GM23338 (cell line): ENCODE results near the gene TULP1. TPM values are rescaled to one million over a fixed set of nuclear protein-coding genes. Genes with fewer than 3 reads are reported as not detected.

Experiments
- ATAC-seq: fragments of 200-7000 bp; cut with Tn5 transposase; 3 replicates; pipeline ENCODE4 v1.9.1; 2020
- DNase-seq: peaks from one replicate; pipeline ENCODE4 v3.0.0-alpha.2; 2015; ENCODE audit warnings: low spot score
- H2AFZ ChIP-seq: fragments of 200-600 bp; sonication (generic); 2 replicates; pipeline ENCODE4 v1.8.0; 2016; ENCODE audit warnings: antibody characterized with exemption, mild to moderate bottlenecking, moderate library complexity
- H3F3A ChIP-seq: fragments of 200-600 bp; sonication (generic); replicated peaks from 2 replicates; pipeline ENCODE4 v1.8.0; 2017; ENCODE audit warnings: antibody characterized with exemption, mixed run types, low read depth
- H3K27ac ChIP-seq: fragments of 200-600 bp; sonication (generic); 2 replicates; pipeline ENCODE4 v1.6.1; 2016; ENCODE audit warnings: low read depth
- H3K27me3 ChIP-seq: fragments of 200-600 bp; sonication (generic); 2 replicates; pipeline ENCODE4 v1.8.0; 2016; ENCODE audit warnings: mild to moderate bottlenecking, mixed run types, moderate library complexity; ENCODE audit not compliant: insufficient read depth
- H3K36me3 ChIP-seq: fragments of 200-600 bp; sonication (generic); 2 replicates; pipeline ENCODE4 v1.8.0; 2016; ENCODE audit warnings: mild to moderate bottlenecking; ENCODE audit not compliant: insufficient read depth
- H3K4me1 ChIP-seq: fragments of 200-600 bp; sonication (generic); 2 replicates; pipeline ENCODE4 v1.8.0; 2016; ENCODE audit warnings: mild to moderate bottlenecking, moderate library complexity; ENCODE audit not compliant: insufficient read depth
- H3K4me2 ChIP-seq: fragments of 200-600 bp; sonication (generic); 2 replicates; pipeline ENCODE4 v1.7.1; 2017; ENCODE audit warnings: mixed run types
- H3K4me3 ChIP-seq: fragments of 200-600 bp; sonication (generic); 2 replicates; pipeline ENCODE4 v1.6.1; 2016; ENCODE audit warnings: mixed run types
- H3K79me2 ChIP-seq: fragments of 200-600 bp; sonication (generic); replicated peaks from 2 replicates; pipeline ENCODE4 v1.8.0; 2017; ENCODE audit warnings: mild to moderate bottlenecking; ENCODE audit not compliant: insufficient read depth
- H3K9me2 ChIP-seq: fragments of 200-600 bp; sonication (generic); 2 replicates; pipeline ENCODE4 v1.8.0; 2017; ENCODE audit not compliant: insufficient read depth
- H4K20me1 ChIP-seq: fragments of 200-600 bp; sonication (generic); replicated peaks from 2 replicates; pipeline ENCODE4 v1.8.0; 2017; ENCODE audit warnings: mild to moderate bottlenecking; ENCODE audit not compliant: insufficient read depth
- H3K27ac Mint-ChIP-seq: 2 replicates; pipeline ENCODE4 v1.8.0; 2020; ENCODE audit warnings: inconsistent platforms, mild to moderate bottlenecking, moderate library complexity, mixed read lengths
- H3K27me3 Mint-ChIP-seq: 3 replicates; pipeline ENCODE4 v1.8.0; 2022; ENCODE audit warnings: low read depth, mild to moderate bottlenecking, moderate library complexity, mixed read lengths, inconsistent platforms; ENCODE audit not compliant: insufficient read depth, poor library complexity
- H3K36me3 Mint-ChIP-seq: 3 replicates; pipeline ENCODE4 v1.8.0; 2021; ENCODE audit warnings: low read depth, mild to moderate bottlenecking, inconsistent platforms, moderate library complexity, mixed read lengths
- H3K4me1 Mint-ChIP-seq: 3 replicates; pipeline ENCODE4 v1.8.0; 2020; ENCODE audit warnings: mild to moderate bottlenecking, inconsistent platforms, mixed read lengths
- H3K4me3 Mint-ChIP-seq: 3 replicates; pipeline ENCODE4 v1.8.0; 2021; ENCODE audit warnings: moderate library complexity, mild to moderate bottlenecking, inconsistent platforms, mixed read lengths
- H3K9me3 Mint-ChIP-seq: 3 replicates; pipeline ENCODE4 v1.8.0; 2020; ENCODE audit warnings: moderate library complexity, mild to moderate bottlenecking, inconsistent platforms, mixed read lengths
- CREB1 ChIP-seq: fragments of 250-450 bp; sonication (Bioruptor Pico); IDR thresholded peaks from 2 replicates; pipeline ENCODE4 v1.5.0; 2020; ENCODE audit warnings: low read depth, mild to moderate bottlenecking, moderate library complexity
- EZH2 ChIP-seq: fragments of 200-600 bp; sonication (generic); IDR thresholded peaks from one replicate; pipeline ENCODE4 v1.8.0; 2017; ENCODE audit warnings: antibody characterized with exemption, mild to moderate bottlenecking, low read depth; ENCODE audit not compliant: unreplicated experiment
- EZH2phosphoT487 ChIP-seq: fragments of 200-600 bp; sonication (generic); IDR thresholded peaks from one replicate; pipeline ENCODE4 v1.8.1; 2018; ENCODE audit warnings: antibody characterized with exemption; ENCODE audit not compliant: unreplicated experiment
- JUNB ChIP-seq: IDR thresholded peaks from one replicate; pipeline ENCODE4 v1.6.1; 2016; ENCODE audit warnings: antibody characterized with exemption; ENCODE audit not compliant: unreplicated experiment
- NANOG ChIP-seq: IDR thresholded peaks from 2 replicates; pipeline ENCODE4 v1.6.1; 2016; ENCODE audit warnings: antibody characterized with exemption, borderline replicate concordance
- POLR2AphosphoS5 ChIP-seq: IDR thresholded peaks from 2 replicates; pipeline ENCODE4 v1.6.1; 2016; ENCODE audit warnings: antibody characterized with exemption, low read depth
- STAT1 ChIP-seq: IDR thresholded peaks from one replicate; pipeline ENCODE4 v1.6.1; 2016; ENCODE audit warnings: antibody characterized with exemption; ENCODE audit not compliant: unreplicated experiment
- ZNF114 ChIP-seq: fragments of 250-450 bp; sonication (Bioruptor Pico); IDR thresholded peaks from 2 replicates; pipeline ENCODE4 v1.5.0; 2020; ENCODE audit warnings: mild to moderate bottlenecking, moderate library complexity
- ZNF331 ChIP-seq: fragments of 250-450 bp; sonication (Bioruptor Pico); IDR thresholded peaks from 2 replicates; pipeline ENCODE4 v1.5.0; 2020; ENCODE audit warnings: low read depth, mild to moderate bottlenecking, moderate library complexity
- polyA plus RNA-seq: library from polyadenylated mRNA; unstranded; fragments of >200 nt; fragmentation: Nextera tagmentation; extraction: Ambion mirVana; gene quantifications from 2 replicates; pipeline ENCODE4 v1.2.1, GENCODE V29; 2016
- total RNA-seq: library from RNA; depleted of rRNA; stranded (reverse); fragments of >200 nt; shearing (Covaris generic); gene quantifications from 2 replicates; pipeline ENCODE4 v1.2.3, GENCODE V29; 2014
- TF ChIP-seq, protein P1 (sequence below): IDR thresholded peaks from one replicate; pipeline ENCODE4 v1.6.1; 2018; ENCODE audit warnings: antibody characterized with exemption; ENCODE audit not compliant: unreplicated experiment
- TF ChIP-seq, protein P2 (sequence below), 2 experiments: fragments of 200-600 bp in 1 of 2; sonication (generic) in 1 of 2; conservative IDR thresholded peaks; 2 replicates each; pipeline versions ENCODE4 v1.5.1 to v1.6.1; 2016 to 2017; ENCODE audit warnings: antibody characterized with exemption in 2 of 2, low read depth in 2 of 2, mild to moderate bottlenecking in 2 of 2, moderate library complexity in 1 of 2
- TF ChIP-seq, protein P3 (sequence below): fragments of 250-450 bp; sonication (Bioruptor Pico); IDR thresholded peaks from 2 replicates; pipeline ENCODE4 v1.5.0; 2020; ENCODE audit warnings: mild to moderate bottlenecking, moderate library complexity
- TF ChIP-seq, protein P4 (sequence below): IDR thresholded peaks from 2 replicates; pipeline ENCODE4 v1.6.1; 2016; ENCODE audit warnings: antibody characterized with exemption

The TULP1 gene
- total and polyA plus RNA-seq, 2 experiments from 2014 or later: 3.0 to 3.8 TPM

DNA sequence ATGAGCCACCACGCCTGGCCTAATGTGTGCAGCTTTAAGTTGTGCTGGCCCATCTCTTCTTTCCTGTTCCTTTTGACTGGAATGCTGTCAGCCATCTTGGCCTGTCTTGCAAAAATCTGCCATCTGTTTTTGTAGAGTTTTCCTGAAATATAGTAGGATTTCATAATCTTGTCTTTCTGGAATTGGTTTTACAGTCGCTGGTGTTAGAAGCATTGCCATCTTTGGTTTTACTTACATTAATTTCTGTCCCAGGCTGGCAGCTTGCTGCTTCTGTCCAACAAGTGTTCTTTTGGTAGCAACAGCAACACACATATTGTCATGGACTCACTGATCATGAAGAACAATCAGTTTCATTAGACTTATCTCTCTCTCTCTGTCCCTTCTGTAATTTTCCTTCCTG lies 29.1 kb upstream of the TULP1 start:
- ATAC-seq: no peak
- peaks cover 7% of the 10 kb centered on the region; the same call in 1 of the 2 replicates for H3K4me1 ChIP-seq
- H3K9me3 Mint-ChIP-seq: no peaks in the 10 kb centered on the region
- H3F3A ChIP-seq: 0 out of 2 replicates have a peak, but pooled peaks cover 3% of the 10 kb centered on the region
- H3K4me1 Mint-ChIP-seq: peaks cover 17% of the 10 kb centered on the region
- H3K27ac Mint-ChIP-seq: no peak overlapping the region
- no peak overlapping the region for H3K4me3 Mint-ChIP-seq
- H2AFZ ChIP-seq: 0 out of 2 replicates have a peak overlapping the region, but pooled peaks have one; percentile 84
- peaks cover 9% of the 10 kb centered on the region for H3K27me3 Mint-ChIP-seq
- H3K36me3 Mint-ChIP-seq: no peaks in the 10 kb centered on the region
- no peaks in the 10 kb centered on the region for H3K79me2 ChIP-seq
- no peak overlapping the region for H3K4me2 ChIP-seq
- DNase-seq: no peak
- TF ChIP-seq, protein P1, sequence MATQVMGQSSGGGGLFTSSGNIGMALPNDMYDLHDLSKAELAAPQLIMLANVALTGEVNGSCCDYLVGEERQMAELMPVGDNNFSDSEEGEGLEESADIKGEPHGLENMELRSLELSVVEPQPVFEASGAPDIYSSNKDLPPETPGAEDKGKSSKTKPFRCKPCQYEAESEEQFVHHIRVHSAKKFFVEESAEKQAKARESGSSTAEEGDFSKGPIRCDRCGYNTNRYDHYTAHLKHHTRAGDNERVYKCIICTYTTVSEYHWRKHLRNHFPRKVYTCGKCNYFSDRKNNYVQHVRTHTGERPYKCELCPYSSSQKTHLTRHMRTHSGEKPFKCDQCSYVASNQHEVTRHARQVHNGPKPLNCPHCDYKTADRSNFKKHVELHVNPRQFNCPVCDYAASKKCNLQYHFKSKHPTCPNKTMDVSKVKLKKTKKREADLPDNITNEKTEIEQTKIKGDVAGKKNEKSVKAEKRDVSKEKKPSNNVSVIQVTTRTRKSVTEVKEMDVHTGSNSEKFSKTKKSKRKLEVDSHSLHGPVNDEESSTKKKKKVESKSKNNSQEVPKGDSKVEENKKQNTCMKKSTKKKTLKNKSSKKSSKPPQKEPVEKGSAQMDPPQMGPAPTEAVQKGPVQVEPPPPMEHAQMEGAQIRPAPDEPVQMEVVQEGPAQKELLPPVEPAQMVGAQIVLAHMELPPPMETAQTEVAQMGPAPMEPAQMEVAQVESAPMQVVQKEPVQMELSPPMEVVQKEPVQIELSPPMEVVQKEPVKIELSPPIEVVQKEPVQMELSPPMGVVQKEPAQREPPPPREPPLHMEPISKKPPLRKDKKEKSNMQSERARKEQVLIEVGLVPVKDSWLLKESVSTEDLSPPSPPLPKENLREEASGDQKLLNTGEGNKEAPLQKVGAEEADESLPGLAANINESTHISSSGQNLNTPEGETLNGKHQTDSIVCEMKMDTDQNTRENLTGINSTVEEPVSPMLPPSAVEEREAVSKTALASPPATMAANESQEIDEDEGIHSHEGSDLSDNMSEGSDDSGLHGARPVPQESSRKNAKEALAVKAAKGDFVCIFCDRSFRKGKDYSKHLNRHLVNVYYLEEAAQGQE: no peak
- TF ChIP-seq STAT1 (no peak), JUNB (no peak), ZNF331 (CRISPR knock-in tag) (no peak), NANOG (no peak), ZNF114 (no peak), CREB1 (CRISPR knock-in tag) (no peak), EZH2 (no peak), EZH2phosphoT487 (no peak), POLR2AphosphoS5 (no peak)
- TF ChIP-seq, protein P2, sequence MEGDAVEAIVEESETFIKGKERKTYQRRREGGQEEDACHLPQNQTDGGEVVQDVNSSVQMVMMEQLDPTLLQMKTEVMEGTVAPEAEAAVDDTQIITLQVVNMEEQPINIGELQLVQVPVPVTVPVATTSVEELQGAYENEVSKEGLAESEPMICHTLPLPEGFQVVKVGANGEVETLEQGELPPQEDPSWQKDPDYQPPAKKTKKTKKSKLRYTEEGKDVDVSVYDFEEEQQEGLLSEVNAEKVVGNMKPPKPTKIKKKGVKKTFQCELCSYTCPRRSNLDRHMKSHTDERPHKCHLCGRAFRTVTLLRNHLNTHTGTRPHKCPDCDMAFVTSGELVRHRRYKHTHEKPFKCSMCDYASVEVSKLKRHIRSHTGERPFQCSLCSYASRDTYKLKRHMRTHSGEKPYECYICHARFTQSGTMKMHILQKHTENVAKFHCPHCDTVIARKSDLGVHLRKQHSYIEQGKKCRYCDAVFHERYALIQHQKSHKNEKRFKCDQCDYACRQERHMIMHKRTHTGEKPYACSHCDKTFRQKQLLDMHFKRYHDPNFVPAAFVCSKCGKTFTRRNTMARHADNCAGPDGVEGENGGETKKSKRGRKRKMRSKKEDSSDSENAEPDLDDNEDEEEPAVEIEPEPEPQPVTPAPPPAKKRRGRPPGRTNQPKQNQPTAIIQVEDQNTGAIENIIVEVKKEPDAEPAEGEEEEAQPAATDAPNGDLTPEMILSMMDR (conservative IDR thresholded peaks at IDR 0.05; ENCODE audit: low read depth in 2 of 2): no peak
- TF ChIP-seq, protein P3, sequence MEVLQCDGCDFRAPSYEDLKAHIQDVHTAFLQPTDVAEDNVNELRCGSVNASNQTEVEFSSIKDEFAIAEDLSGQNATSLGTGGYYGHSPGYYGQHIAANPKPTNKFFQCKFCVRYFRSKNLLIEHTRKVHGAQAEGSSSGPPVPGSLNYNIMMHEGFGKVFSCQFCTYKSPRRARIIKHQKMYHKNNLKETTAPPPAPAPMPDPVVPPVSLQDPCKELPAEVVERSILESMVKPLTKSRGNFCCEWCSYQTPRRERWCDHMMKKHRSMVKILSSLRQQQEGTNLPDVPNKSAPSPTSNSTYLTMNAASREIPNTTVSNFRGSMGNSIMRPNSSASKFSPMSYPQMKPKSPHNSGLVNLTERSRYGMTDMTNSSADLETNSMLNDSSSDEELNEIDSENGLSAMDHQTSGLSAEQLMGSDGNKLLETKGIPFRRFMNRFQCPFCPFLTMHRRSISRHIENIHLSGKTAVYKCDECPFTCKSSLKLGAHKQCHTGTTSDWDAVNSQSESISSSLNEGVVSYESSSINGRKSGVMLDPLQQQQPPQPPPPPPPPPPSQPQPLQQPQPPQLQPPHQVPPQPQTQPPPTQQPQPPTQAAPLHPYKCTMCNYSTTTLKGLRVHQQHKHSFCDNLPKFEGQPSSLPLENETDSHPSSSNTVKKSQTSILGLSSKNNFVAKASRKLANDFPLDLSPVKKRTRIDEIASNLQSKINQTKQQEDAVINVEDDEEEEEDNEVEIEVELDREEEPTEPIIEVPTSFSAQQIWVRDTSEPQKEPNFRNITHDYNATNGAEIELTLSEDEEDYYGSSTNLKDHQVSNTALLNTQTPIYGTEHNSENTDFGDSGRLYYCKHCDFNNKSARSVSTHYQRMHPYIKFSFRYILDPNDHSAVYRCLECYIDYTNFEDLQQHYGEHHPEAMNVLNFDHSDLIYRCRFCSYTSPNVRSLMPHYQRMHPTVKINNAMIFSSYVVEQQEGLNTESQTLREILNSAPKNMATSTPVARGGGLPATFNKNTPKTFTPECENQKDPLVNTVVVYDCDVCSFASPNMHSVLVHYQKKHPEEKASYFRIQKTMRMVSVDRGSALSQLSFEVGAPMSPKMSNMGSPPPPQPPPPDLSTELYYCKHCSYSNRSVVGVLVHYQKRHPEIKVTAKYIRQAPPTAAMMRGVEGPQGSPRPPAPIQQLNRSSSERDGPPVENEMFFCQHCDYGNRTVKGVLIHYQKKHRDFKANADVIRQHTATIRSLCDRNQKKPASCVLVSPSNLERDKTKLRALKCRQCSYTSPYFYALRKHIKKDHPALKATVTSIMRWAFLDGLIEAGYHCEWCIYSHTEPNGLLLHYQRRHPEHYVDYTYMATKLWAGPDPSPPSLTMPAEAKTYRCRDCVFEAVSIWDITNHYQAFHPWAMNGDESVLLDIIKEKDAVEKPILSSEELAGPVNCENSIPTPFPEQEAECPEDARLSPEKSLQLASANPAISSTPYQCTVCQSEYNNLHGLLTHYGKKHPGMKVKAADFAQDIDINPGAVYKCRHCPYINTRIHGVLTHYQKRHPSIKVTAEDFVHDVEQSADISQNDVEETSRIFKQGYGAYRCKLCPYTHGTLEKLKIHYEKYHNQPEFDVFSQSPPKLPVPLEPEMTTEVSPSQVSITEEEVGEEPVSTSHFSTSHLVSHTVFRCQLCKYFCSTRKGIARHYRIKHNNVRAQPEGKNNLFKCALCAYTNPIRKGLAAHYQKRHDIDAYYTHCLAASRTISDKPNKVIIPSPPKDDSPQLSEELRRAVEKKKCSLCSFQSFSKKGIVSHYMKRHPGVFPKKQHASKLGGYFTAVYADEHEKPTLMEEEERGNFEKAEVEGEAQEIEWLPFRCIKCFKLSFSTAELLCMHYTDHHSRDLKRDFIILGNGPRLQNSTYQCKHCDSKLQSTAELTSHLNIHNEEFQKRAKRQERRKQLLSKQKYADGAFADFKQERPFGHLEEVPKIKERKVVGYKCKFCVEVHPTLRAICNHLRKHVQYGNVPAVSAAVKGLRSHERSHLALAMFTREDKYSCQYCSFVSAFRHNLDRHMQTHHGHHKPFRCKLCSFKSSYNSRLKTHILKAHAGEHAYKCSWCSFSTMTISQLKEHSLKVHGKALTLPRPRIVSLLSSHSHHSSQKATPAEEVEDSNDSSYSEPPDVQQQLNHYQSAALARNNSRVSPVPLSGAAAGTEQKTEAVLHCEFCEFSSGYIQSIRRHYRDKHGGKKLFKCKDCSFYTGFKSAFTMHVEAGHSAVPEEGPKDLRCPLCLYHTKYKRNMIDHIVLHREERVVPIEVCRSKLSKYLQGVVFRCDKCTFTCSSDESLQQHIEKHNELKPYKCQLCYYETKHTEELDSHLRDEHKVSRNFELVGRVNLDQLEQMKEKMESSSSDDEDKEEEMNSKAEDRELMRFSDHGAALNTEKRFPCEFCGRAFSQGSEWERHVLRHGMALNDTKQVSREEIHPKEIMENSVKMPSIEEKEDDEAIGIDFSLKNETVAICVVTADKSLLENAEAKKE (CRISPR knock-in tag): no peak
- TF ChIP-seq, protein P4, sequence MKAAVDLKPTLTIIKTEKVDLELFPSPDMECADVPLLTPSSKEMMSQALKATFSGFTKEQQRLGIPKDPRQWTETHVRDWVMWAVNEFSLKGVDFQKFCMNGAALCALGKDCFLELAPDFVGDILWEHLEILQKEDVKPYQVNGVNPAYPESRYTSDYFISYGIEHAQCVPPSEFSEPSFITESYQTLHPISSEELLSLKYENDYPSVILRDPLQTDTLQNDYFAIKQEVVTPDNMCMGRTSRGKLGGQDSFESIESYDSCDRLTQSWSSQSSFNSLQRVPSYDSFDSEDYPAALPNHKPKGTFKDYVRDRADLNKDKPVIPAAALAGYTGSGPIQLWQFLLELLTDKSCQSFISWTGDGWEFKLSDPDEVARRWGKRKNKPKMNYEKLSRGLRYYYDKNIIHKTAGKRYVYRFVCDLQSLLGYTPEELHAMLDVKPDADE: no peak
- H3K27me3 ChIP-seq: no peaks in the 10 kb centered on the region
- no peaks in the 10 kb centered on the region for H4K20me1 ChIP-seq
- H3K9me2 ChIP-seq: no peaks in the 10 kb centered on the region
- no peak overlapping the region for H3K27ac ChIP-seq
- no peak overlapping the region for H3K4me3 ChIP-seq
- H3K36me3 ChIP-seq: no peaks in the 10 kb centered on the region
